ENCODE data around the gene KRT1. TPM values are rescaled to one million over a fixed set of nuclear protein-coding genes. Genes with fewer than 3 reads are reported as not detected.

The KRT1 gene
- total RNA-seq, 4 donors from 2014 or later = not detected

DNA sequence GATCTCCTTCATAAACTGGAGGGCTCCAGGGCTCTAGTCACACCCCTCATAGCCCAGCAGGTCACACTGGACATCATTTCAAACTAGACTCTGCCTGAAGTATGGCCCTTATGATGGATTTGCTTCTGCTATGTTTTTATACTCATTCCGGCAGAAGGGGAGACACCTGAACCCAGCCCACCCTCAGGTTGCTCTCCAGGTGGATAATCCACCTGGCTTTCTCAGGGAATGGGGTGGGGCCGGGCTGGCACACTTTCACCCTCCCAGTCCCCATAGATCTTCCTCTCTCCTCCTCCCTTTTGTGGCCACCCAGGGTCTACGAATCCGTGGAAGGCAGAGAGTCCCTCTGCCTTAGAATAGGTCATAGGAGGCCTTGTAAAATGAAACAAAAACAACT lies 52.1 kb downstream of the KRT1 start:
- TF ChIP-seq EP300 (IDR thresholded peaks at IDR 0.05) = no peak
- TF ChIP-seq POLR2A (IDR thresholded peaks at IDR 0.05; ENCODE audit: low read depth) = no peak
- TF ChIP-seq POLR2AphosphoS5 (IDR thresholded peaks at IDR 0.05) = no peak
- intact Hi-C loops (cut with DNase I) = no loop called here
- no peaks in the 10 kb centered on the region for H3K4me1 ChIP-seq

DNA sequence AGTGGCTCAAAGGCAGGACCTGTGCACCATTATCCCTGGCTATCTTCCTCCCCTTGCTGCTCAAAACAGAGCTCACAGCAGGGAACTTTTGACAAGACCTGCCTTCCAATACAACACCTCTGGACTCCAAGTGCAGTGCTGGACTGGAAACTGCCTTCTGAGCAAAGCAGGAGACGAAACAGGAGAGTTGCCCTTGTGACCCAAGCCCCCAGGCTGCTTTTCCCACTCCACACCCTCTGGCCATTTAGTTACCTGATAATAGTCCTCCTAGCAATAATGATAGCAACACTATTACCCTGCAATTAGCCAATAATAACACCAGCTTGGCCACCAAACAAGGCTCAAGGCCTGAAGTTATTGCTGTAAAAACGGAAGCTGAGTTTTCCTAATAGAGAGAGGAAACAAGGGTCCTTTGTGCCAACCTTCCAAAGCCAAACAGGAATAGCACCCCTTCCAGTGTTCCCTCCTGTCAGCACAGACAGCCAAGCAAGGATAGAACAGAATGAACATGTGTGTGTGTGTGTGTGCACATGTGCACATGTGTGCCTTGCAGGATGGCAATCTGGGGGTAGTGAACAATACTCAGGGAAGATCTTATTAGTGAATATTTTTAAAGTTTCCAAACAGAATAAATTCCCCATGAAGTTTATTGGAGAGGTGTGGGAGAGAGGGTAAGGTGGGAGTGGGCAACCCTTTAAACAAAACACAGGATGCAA lies 52.7 kb downstream of the KRT1 start:
- WGBS = 61% methylated on average over 2 of the region's 2 CpGs
- no peaks in the 10 kb centered on the region for H3K36me3 ChIP-seq
- intact Hi-C loops (cut with DNase I) = no loop called here
- no peaks in the 10 kb centered on the region for H3K9me3 ChIP-seq
- no peaks in the 10 kb centered on the region for H3K4me1 ChIP-seq
- no peak for TF ChIP-seq POLR2A (IDR thresholded peaks at IDR 0.05; ENCODE audit: low read depth)
- TF ChIP-seq, protein P1, sequence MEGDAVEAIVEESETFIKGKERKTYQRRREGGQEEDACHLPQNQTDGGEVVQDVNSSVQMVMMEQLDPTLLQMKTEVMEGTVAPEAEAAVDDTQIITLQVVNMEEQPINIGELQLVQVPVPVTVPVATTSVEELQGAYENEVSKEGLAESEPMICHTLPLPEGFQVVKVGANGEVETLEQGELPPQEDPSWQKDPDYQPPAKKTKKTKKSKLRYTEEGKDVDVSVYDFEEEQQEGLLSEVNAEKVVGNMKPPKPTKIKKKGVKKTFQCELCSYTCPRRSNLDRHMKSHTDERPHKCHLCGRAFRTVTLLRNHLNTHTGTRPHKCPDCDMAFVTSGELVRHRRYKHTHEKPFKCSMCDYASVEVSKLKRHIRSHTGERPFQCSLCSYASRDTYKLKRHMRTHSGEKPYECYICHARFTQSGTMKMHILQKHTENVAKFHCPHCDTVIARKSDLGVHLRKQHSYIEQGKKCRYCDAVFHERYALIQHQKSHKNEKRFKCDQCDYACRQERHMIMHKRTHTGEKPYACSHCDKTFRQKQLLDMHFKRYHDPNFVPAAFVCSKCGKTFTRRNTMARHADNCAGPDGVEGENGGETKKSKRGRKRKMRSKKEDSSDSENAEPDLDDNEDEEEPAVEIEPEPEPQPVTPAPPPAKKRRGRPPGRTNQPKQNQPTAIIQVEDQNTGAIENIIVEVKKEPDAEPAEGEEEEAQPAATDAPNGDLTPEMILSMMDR (IDR thresholded peaks at IDR 0.05) = no peak
- no peak for TF ChIP-seq POLR2AphosphoS5 (IDR thresholded peaks at IDR 0.05)
- TF ChIP-seq EP300 (IDR thresholded peaks at IDR 0.05) = no peak
- H3K27me3 ChIP-seq = no peaks in the 10 kb centered on the region
- no peak overlapping the region for H3K27ac ChIP-seq (replicated peaks in 1 of 4)
- peak; percentile 88 for DNase-seq (ENCODE audit: extremely low spot score)
- H3K4me3 ChIP-seq = no peak overlapping the region

More for the DNA sequence above, 52.1 kb downstream of the KRT1 start:
- peak; percentile 50 for DNase-seq (ENCODE audit: extremely low spot score)
- Histone ChIP-seq H3K36me3 (no peaks in the 10 kb centered on the region), H3K27ac (replicated peaks in 1 of 4) (no peak overlapping the region), H3K9me3 (no peaks in the 10 kb centered on the region), H3K4me3 (no peak overlapping the region), H3K27me3 (no peaks in the 10 kb centered on the region)
- WGBS = 87% methylated on average over 4 of the region's 4 CpGs

Other genes starting within 250 kb of the KRT1 start
- not detected for gene KRT75, start 246.0 kb downstream of the KRT1 start, total RNA-seq
- gene KRT6B, start 228.3 kb downstream of the KRT1 start, total RNA-seq = not detected
- not detected for gene KRT6C, start 206.6 kb downstream of the KRT1 start, total RNA-seq
- gene KRT6A, start 187.2 kb downstream of the KRT1 start, total RNA-seq = 1 to 10 TPM in 1 of 4 donors, not detected in 3; 5.4 TPM
- gene KRT5, start 160.0 kb downstream of the KRT1 start, total RNA-seq = 1 to 10 TPM in 1 of 4 donors, under 1 TPM in 1, not detected in 2; 0.46 to 1.2 TPM
- not detected for gene KRT71, start 127.3 kb downstream of the KRT1 start, total RNA-seq
- not detected for gene KRT74, start 106.6 kb downstream of the KRT1 start, total RNA-seq
- not detected for gene KRT72, start 78.9 kb downstream of the KRT1 start, total RNA-seq
- gene KRT73, start 61.8 kb downstream of the KRT1 start, total RNA-seq = not detected
- gene KRT2, start 28.2 kb downstream of the KRT1 start, total RNA-seq = not detected
- gene KRT77, start 23.1 kb upstream of the KRT1 start, total RNA-seq = not detected
- gene KRT76, start 96.9 kb upstream of the KRT1 start, total RNA-seq = not detected
- gene KRT3, start 115.7 kb upstream of the KRT1 start, total RNA-seq = not detected
- gene KRT4, start 133.7 kb upstream of the KRT1 start, total RNA-seq = 1 to 10 TPM in 1 of 4 donors, under 1 TPM in 3; 0.13 to 5.4 (median 0.20) TPM
- not detected for gene KRT79, start 153.9 kb upstream of the KRT1 start, total RNA-seq
- 1 to 10 TPM in 1 of 4 donors, under 1 TPM in 2, not detected in 1; 0.33 to 2.1 (median 0.75) TPM for gene KRT78, start 168.6 kb upstream of the KRT1 start, total RNA-seq
- gene KRT8, start 224.7 kb upstream of the KRT1 start, total RNA-seq = 100 to 1,000 TPM; 136 to 508 (median 387) TPM

All from esophagus muscularis mucosa (tissue), 4 donors.